Brain microvascular endothelial cell (primary cell): ENCODE measurements around the gene IL2RA.

Experiments used
- DNase-seq: peaks from one replicate; pipeline ENCODE4 v3.0.0-alpha.2; 2020
- H3K27ac ChIP-seq: fragments of 250-450 bp; sonication (Bioruptor Pico); 2 replicates; pipeline ENCODE4 v1.5.1; 2020; ENCODE audit warnings: mild to moderate bottlenecking, moderate library complexity
- H3K27me3 ChIP-seq: fragments of 250-450 bp; sonication (Bioruptor Pico); replicated peaks from 2 replicates; pipeline ENCODE4 v1.5.1; 2020; ENCODE audit warnings: mild to moderate bottlenecking
- H3K36me3 ChIP-seq: fragments of 250-450 bp; sonication (Bioruptor Pico); replicated peaks from 2 replicates; pipeline ENCODE4 v1.5.1; 2020; ENCODE audit warnings: mild to moderate bottlenecking
- H3K4me3 ChIP-seq: 2 replicates; pipeline ENCODE4 v1.5.1; 2011; ENCODE audit warnings: low read depth, mild to moderate bottlenecking, control low read depth, low read length, moderate library complexity
- CTCF ChIP-seq: IDR thresholded peaks from 2 replicates; pipeline ENCODE4 v1.5.1; 2011; ENCODE audit warnings: low read depth, mild to moderate bottlenecking, moderate library complexity, low read length, control low read depth, inconsistent platforms; ENCODE audit errors: missing control alignments
- in situ Hi-C: cut with HindIII; loops from 2 replicates; pipeline ENCODE4 v1.10.0; 2017; ENCODE audit warnings: low sequenced_read_pairs, low pct_ligation_motif_present

IL2RA gene

GRCh38 chr10:5996696-5997095, 65.5 kb downstream of the IL2RA start:
- no peak overlapping the region for H3K27ac ChIP-seq
- no peak overlapping the region for H3K4me3 ChIP-seq
- H3K36me3 ChIP-seq: no peaks in the 10 kb centered on the region
- DNase-seq: no peak
- H3K27me3 ChIP-seq: no peaks in the 10 kb centered on the region
- TF ChIP-seq CTCF: no peak
- in situ Hi-C loops: no loop called here

- Histone ChIP-seq H3K4me3 (no peak overlapping the region), H3K27ac (no peak overlapping the region), H3K36me3 (no peaks in the 10 kb centered on the region), H3K27me3 (no peaks in the 10 kb centered on the region)
- in situ Hi-C loops: no loop called here
- no peak for DNase-seq
- TF ChIP-seq CTCF: no peak
Observed at GRCh38 chr10:5992398-5992797, 69.8 kb downstream of the IL2RA start.

GRCh38 chr10:5991708-5992107, 70.5 kb downstream of the IL2RA start:
- DNase-seq: no peak
- Histone ChIP-seq H3K36me3 (no peaks in the 10 kb centered on the region), H3K4me3 (no peak overlapping the region), H3K27ac (no peak overlapping the region), H3K27me3 (no peaks in the 10 kb centered on the region)
- no peak for TF ChIP-seq CTCF
- in situ Hi-C loops: no loop called here

GRCh38 chr10:5989756-5990155, 72.4 kb downstream of the IL2RA start:
- DNase-seq: no peak
- in situ Hi-C loops: no loop called here
- Histone ChIP-seq H3K4me3 (no peak overlapping the region), H3K27ac (no peak overlapping the region), H3K27me3 (no peaks in the 10 kb centered on the region), H3K36me3 (no peaks in the 10 kb centered on the region)
- TF ChIP-seq CTCF: no peak

- Histone ChIP-seq H3K4me3 (no peak overlapping the region), H3K27me3 (no peaks in the 10 kb centered on the region), H3K36me3 (no peaks in the 10 kb centered on the region), H3K27ac (no peak overlapping the region)
- in situ Hi-C loops: no loop called here
- DNase-seq: no peak
- TF ChIP-seq CTCF: no peak
Observed at GRCh38 chr10:5988336-5988920, 73.7 kb downstream of the IL2RA start.

- Histone ChIP-seq H3K4me3 (no peak overlapping the region), H3K36me3 (no peaks in the 10 kb centered on the region), H3K27ac (no peak overlapping the region), H3K27me3 (no peaks in the 10 kb centered on the region)
- no peak for DNase-seq
- in situ Hi-C loops: no loop called here
- no peak for TF ChIP-seq CTCF
Observed at GRCh38 chr10:5987747-5988146, 74.4 kb downstream of the IL2RA start.
